Parathyroid adenoma (tissue), 2 donors: ENCODE measurements around the gene LYSMD2.

Experiments
- H2AFZ ChIP-seq: fragments of 300-600 bp; sonication (generic); one replicate; pipeline ENCODE4 v1.7.0; 2017; ENCODE audit warnings: antibody characterized with exemption, mild to moderate bottlenecking
- H3K27ac ChIP-seq: fragments of 300-600 bp; sonication (generic); one replicate; pipeline ENCODE4 v1.7.0; 2017
- H3K27me3 ChIP-seq: fragments of 300-600 bp; sonication (generic); one replicate; pipeline ENCODE4 v1.7.0; 2017; ENCODE audit warnings: low read length; ENCODE audit not compliant: control insufficient read depth, insufficient read depth
- H3K36me3 ChIP-seq: fragments of 300-600 bp; sonication (generic); one replicate; pipeline ENCODE4 v1.7.0; 2017; ENCODE audit warnings: low read length; ENCODE audit not compliant: control insufficient read depth, insufficient read depth
- H3K4me1 ChIP-seq: fragments of 300-600 bp; sonication (generic); one replicate; pipeline ENCODE4 v1.7.0; 2017; ENCODE audit warnings: control low read depth
- H3K4me2 ChIP-seq: fragments of 300-600 bp; sonication (generic); one replicate; pipeline ENCODE4 v1.7.0; 2017; ENCODE audit warnings: low read length
- H3K4me3 ChIP-seq: fragments of 300-600 bp; sonication (generic); one replicate; pipeline ENCODE4 v1.7.0; 2017; ENCODE audit warnings: low read depth, low read length
- H3K79me2 ChIP-seq: fragments of 300-600 bp; sonication (generic); one replicate; pipeline ENCODE4 v1.7.0; 2017; ENCODE audit warnings: control low read depth
- H3K9ac ChIP-seq: fragments of 300-600 bp; sonication (generic); one replicate; pipeline ENCODE4 v1.7.0; 2017; ENCODE audit warnings: mild to moderate bottlenecking
- H3K9me3 ChIP-seq: fragments of 300-600 bp; sonication (generic); one replicate; pipeline ENCODE4 v1.7.0; 2017; ENCODE audit warnings: low read length; ENCODE audit not compliant: control insufficient read depth
- TF ChIP-seq, protein P1 (sequence below): fragments of 300-600 bp; sonication (generic); IDR thresholded peaks from one replicate; pipeline ENCODE4 v1.7.0; 2017; ENCODE audit warnings: antibody characterized with exemption, mild to moderate bottlenecking
- donor health status: primary hyperparathyroidism.

Gene LYSMD2

DNA sequence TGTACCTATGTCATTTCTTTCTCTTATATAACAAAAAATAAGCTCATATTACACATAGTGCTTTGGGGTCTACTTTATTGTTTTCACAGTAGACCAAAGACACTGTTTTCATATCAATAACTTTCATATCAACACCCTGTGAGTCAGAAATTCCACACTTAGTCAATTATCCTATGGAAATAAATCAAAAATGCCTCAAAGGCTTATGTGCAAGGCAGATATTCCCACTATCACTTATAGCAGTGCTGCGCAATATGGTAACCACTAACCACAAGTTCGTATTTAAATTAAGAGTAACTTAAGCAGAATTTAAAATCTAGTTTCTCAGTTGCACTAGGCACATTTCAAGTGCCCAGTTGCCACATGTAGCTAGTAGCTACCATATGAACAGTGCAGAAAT lies 40.3 kb downstream of the LYSMD2 start:
- Histone ChIP-seq H3K27me3 (no peaks in the 10 kb centered on the region), H2AFZ (no peak overlapping the region), H3K4me3 (no peak overlapping the region), H3K4me2 (no peak overlapping the region), H3K36me3 (no peaks in the 10 kb centered on the region), H3K9me3 (no peaks in the 10 kb centered on the region), H3K4me1 (no peaks in the 10 kb centered on the region), H3K27ac (no peak overlapping the region), H3K9ac (no peak overlapping the region), H3K79me2 (no peaks in the 10 kb centered on the region)
- TF ChIP-seq, protein P1, sequence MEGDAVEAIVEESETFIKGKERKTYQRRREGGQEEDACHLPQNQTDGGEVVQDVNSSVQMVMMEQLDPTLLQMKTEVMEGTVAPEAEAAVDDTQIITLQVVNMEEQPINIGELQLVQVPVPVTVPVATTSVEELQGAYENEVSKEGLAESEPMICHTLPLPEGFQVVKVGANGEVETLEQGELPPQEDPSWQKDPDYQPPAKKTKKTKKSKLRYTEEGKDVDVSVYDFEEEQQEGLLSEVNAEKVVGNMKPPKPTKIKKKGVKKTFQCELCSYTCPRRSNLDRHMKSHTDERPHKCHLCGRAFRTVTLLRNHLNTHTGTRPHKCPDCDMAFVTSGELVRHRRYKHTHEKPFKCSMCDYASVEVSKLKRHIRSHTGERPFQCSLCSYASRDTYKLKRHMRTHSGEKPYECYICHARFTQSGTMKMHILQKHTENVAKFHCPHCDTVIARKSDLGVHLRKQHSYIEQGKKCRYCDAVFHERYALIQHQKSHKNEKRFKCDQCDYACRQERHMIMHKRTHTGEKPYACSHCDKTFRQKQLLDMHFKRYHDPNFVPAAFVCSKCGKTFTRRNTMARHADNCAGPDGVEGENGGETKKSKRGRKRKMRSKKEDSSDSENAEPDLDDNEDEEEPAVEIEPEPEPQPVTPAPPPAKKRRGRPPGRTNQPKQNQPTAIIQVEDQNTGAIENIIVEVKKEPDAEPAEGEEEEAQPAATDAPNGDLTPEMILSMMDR = no peak

DNA sequence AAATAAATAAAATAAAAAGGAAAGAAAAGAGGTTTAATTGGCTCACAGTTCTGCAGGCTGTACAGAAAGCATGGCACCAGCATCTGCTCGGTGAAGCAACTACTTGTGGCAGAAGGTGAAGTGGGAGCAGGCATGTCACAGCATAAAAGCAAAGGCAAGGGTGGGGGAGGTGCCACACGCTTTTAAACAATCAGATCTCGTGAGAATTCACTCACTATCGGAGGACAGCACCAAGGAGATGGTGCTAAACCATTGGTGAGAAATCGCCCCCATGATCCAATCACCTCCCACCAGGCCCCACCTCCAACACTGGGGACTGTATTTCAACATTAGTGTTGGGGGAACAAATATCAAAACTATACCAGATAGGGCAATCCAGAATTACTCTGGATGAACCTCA lies 40.9 kb downstream of the LYSMD2 start:
- Histone ChIP-seq H3K9ac (no peak overlapping the region), H3K27me3 (no peaks in the 10 kb centered on the region), H3K4me1 (no peaks in the 10 kb centered on the region), H3K36me3 (no peaks in the 10 kb centered on the region), H3K27ac (no peak overlapping the region), H3K4me3 (no peak overlapping the region), H2AFZ (no peak overlapping the region), H3K79me2 (no peaks in the 10 kb centered on the region), H3K4me2 (no peak overlapping the region), H3K9me3 (no peaks in the 10 kb centered on the region)
- TF ChIP-seq, protein P1 = no peak

DNA sequence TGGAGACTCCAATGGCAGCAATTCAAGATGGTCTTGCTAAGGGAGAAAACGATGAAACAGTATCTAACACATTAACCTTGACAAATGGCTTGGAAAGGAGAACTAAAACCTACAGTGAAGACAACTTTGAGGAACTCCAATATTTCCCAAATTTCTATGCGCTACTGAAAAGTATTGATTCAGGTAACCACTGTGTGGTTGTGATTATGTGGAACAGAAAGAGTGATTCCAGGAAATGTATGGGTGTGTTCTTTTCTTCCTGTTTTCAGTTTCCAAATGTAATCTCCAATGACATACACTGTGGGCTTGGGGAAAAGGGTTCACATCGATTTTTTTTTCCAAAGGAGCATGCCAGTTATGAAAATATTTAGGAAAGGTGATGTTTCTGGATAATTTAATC lies 45.3 kb downstream of the LYSMD2 start:
- no peaks in the 10 kb centered on the region for H3K9me3 ChIP-seq
- H3K79me2 ChIP-seq = no peaks in the 10 kb centered on the region
- H3K27ac ChIP-seq = no peak overlapping the region
- H3K4me1 ChIP-seq = no peaks in the 10 kb centered on the region
- no peak overlapping the region for H3K4me2 ChIP-seq
- H3K4me3 ChIP-seq = no peak overlapping the region
- H3K27me3 ChIP-seq = no peaks in the 10 kb centered on the region
- no peak overlapping the region for H3K9ac ChIP-seq
- H2AFZ ChIP-seq = no peak overlapping the region
- TF ChIP-seq, protein P1 = no peak
- no peaks in the 10 kb centered on the region for H3K36me3 ChIP-seq

DNA sequence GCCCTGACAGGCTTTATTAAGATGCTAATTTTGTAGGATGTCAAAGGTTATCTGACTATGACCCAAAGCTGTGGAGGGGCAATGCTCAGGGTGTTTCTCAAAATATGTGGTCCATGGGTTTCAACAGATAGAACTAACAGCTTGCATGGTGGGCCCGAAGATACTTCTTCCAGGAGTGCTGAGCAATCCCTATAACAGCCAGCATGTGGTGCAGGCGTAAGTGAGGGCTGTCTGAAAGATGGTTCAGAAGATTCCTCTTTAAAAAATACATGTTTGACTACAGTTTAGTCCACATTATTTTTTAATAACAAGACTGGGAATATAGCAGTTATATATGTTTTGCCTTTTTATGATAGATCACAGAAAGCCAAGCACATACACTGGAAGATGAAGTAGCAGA lies 48.6 kb downstream of the LYSMD2 start:
- Histone ChIP-seq H3K36me3 (no peaks in the 10 kb centered on the region), H3K79me2 (no peaks in the 10 kb centered on the region)
- TF ChIP-seq, protein P1 = no peak

DNA sequence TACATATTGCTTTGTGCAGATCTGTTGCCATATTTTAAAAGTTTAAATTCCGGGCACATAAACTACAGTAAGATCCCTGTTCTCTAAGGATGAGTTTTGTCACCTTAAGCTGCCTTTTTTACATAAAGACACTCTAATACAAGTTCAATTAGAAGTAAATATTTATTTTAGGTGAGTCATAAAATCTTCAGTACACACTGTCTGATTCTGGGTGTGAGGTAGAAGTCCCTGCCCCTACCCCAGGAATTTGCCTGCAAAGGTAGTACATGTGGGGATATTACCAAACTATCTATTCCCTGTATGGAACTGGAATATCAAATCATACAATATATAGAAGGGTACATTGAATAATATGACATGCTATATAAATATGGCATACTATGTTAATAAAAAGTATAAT lies 49.9 kb downstream of the LYSMD2 start:
- no peak overlapping the region for H3K9ac ChIP-seq
- TF ChIP-seq, protein P1 = no peak
- no peaks in the 10 kb centered on the region for H3K27me3 ChIP-seq
- no peaks in the 10 kb centered on the region for H3K36me3 ChIP-seq
- no peak overlapping the region for H2AFZ ChIP-seq
- no peaks in the 10 kb centered on the region for H3K79me2 ChIP-seq
- H3K4me1 ChIP-seq = no peaks in the 10 kb centered on the region
- no peak overlapping the region for H3K27ac ChIP-seq
- H3K4me3 ChIP-seq = no peak overlapping the region
- H3K4me2 ChIP-seq = no peak overlapping the region
- no peaks in the 10 kb centered on the region for H3K9me3 ChIP-seq

More for the DNA sequence above, 48.6 kb downstream of the LYSMD2 start:
- Histone ChIP-seq H3K27ac (no peak overlapping the region), H3K4me2 (no peak overlapping the region), H3K27me3 (no peaks in the 10 kb centered on the region), H3K4me3 (no peak overlapping the region), H3K9ac (no peak overlapping the region), H3K9me3 (no peaks in the 10 kb centered on the region), H3K4me1 (no peaks in the 10 kb centered on the region), H2AFZ (no peak overlapping the region)
